A375 (cell line): ENCODE measurements around the gene NLRP8. TPM values are rescaled to one million over a fixed set of nuclear protein-coding genes. Genes with fewer than 3 reads are reported as not detected.

ENCODE experiments used
- total RNA-seq: library from RNA; depleted of rRNA; stranded (reverse); fragments of >200 nt; shearing (Covaris generic); gene quantifications from 2 replicates; pipeline ENCODE4 v1.2.3, GENCODE V29; 2014; rRNA removed

Gene NLRP8
- total RNA-seq: not detected in 2 replicates

DNA sequence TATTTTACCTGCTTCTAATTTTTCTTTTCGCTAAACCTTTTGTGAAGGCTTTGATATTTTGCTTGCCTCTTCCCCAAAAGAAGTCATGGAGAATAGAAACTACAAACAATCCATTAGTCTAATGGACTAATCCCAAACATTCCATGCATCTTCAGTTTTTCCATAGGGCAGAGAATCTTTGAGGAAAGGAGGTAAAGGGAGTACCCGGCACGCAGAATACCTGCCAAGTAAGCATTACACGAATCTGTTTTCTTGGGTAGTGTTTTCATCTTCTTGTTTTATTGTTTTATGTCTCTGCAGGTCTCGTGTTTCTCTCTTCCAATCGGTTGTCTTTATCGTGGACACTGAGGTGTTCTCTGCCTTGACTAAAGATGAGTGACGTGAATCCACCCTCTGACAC lies at the start of gene NLRP8:
Gene NLRP8 (plus strand): TSS at position 301 of the 400 bp plus-strand sequence.

DNA sequence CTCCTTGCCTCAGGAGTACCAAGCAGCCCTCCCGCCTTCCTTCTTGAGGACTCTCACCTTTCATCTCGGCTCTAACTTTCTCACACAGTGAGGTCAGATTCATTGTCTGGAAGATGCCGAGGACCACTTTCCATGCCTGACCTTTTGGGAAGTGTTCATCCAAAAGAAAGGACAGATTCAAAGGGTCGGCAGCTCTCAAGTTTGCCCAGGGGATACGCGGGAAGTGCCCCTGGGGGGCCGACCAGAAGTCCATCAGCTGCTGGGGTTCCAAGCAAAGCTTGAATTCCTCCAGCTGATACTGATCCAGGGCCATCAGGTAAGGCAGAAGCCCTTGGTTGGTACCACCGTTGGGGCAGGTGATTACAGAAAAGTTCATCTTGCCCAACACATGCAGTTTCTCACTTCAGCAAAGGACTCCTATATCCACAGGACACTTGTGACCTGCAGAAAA lies 15.7 kb upstream of the NLRP8 start, which contains the start of gene NLRP13:
Gene NLRP13 (minus strand): TSS at position 401 of the 451 bp plus-strand sequence. CDS start 25 bp downstream, at position 376.

DNA sequence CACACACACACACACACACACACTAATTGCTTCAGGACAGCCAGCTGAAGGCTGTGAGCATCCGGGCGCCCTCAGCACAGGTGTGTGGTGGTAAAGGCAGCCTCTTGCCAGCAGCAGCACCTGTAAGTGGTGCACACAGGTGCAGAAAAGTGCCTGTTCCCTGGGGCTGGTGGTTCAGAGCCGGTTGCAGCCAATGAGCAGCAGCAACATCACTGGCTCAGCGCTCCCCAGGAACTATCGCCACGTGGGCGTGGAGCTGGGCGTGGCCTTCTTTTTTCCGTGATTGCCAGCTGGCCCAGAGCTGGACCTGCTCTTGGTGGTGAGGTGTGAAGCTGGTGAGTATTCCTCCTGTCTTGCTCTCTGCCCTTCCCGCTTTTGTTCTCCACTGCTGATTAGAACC lies 38.9 kb downstream of the NLRP8 start, which contains the start of gene NLRP5:
Gene NLRP5 (plus strand): TSS at position 289 of the 400 bp plus-strand sequence.

Other genes starting within 250 kb of the NLRP8 start
- not detected in 2 replicates for gene NLRP9, start 209.4 kb upstream of the NLRP8 start, total RNA-seq
- gene RFPL4A, start 188.7 kb upstream of the NLRP8 start, total RNA-seq: 1.0 and 2.7 TPM in 2 replicates
- 0.37 TPM in 1 of 2 replicates, not detected in the other for gene RFPL4AL1, start 178.7 kb upstream of the NLRP8 start, total RNA-seq
- gene NLRP11, start 115.8 kb upstream of the NLRP8 start, total RNA-seq: 0.75 and 1.3 TPM in 2 replicates
- gene NLRP4, start 111.3 kb upstream of the NLRP8 start, total RNA-seq: 0.11 TPM in 1 of 2 replicates, not detected in the other
- gene NLRP13, start 15.5 kb upstream of the NLRP8 start, total RNA-seq: not detected in 2 replicates
- 0.03 and 0.04 TPM in 2 replicates for gene NLRP5, start 38.9 kb downstream of the NLRP8 start, total RNA-seq
- 60.7 and 64.4 TPM in 2 replicates for gene ZNF787, start 173.5 kb downstream of the NLRP8 start, total RNA-seq
- gene ZNF444, start 193.5 kb downstream of the NLRP8 start, total RNA-seq: 20.4 and 24.2 TPM in 2 replicates
- gene GALP, start 228.2 kb downstream of the NLRP8 start, total RNA-seq: not detected in 2 replicates
- not detected in 2 replicates for gene ZSCAN5B, start 250.0 kb downstream of the NLRP8 start, total RNA-seq